ENCODE data around the gene FRAS1.

FRAS1 gene

DNA sequence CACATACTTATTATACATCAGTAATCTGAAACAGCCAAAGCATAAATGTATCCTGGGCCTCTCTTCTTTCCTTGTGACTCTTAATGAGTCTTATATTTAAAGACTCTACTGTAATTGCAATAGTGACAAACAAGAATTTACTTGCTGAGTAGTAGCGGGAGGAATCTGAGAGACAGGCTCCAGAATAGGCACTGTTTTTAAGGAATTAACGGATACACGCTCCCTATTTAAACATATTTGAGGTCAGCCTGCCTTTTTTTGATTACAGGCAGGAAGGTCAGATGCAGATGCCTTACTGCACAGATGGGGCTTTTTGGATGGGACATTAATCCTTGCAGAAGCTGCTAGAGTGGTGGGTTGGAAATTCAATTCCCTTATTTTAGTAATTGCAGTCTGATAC is 298.2 kb downstream of the FRAS1 start:
- TF ChIP-seq, protein P1, sequence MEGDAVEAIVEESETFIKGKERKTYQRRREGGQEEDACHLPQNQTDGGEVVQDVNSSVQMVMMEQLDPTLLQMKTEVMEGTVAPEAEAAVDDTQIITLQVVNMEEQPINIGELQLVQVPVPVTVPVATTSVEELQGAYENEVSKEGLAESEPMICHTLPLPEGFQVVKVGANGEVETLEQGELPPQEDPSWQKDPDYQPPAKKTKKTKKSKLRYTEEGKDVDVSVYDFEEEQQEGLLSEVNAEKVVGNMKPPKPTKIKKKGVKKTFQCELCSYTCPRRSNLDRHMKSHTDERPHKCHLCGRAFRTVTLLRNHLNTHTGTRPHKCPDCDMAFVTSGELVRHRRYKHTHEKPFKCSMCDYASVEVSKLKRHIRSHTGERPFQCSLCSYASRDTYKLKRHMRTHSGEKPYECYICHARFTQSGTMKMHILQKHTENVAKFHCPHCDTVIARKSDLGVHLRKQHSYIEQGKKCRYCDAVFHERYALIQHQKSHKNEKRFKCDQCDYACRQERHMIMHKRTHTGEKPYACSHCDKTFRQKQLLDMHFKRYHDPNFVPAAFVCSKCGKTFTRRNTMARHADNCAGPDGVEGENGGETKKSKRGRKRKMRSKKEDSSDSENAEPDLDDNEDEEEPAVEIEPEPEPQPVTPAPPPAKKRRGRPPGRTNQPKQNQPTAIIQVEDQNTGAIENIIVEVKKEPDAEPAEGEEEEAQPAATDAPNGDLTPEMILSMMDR (IDR thresholded peaks at IDR 0.05; ENCODE audit: low read depth, low read length) = no peak
- no peak overlapping the region for H3K4me3 ChIP-seq (ENCODE audit: low read depth, low read length)

DNA sequence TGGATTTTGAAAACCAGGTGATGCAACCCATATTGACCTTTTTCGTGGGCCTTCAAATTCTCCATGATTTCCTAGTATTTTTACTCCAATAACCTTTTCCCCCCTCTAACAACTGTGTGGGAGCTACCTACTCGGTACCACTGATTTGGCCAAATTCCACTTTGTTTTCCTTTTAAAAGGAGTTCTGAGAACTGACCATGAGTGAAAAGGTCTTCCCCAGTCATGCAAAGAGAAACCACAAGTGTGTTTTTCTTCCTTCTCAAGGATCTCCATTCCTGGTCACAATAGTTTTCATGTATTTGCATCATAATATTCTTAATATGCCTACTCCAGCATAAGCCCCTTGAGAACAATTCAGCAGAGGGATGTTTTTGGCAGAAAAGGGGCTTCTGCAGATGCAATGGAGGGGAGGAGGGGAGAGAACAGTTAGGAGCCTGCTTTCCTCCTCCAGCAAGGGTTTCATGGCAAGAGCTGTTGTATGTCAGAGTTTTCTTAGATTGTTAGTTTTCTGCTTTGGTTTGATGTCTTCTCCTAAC is 299.2 kb downstream of the FRAS1 start:
- H3K4me3 ChIP-seq (ENCODE audit: low read depth, low read length) = no peak overlapping the region
- TF ChIP-seq, protein P1 (IDR thresholded peaks at IDR 0.05; ENCODE audit: low read depth, low read length) = no peak

DNA sequence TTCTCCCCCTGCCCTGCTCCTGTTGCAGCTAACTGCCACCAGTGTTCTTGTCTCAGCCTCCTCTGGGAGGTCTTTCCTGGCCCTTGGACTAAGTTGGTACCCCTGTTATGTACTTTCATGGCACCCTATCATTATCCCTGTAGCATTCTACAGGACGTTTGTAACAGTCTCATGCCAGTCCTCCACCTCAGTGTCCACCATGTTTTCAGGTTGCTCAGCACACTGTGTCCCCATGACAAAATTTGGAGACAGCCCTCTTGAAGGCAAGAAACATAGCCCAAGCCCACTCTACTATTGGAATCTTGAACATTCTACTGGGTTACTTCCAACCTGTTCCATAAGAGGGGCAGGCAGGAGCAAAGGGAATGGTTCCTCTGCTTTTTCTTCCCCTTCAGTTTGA is 300.0 kb downstream of the FRAS1 start:
- no peak overlapping the region for H3K4me3 ChIP-seq (ENCODE audit: low read depth, low read length)
- TF ChIP-seq, protein P1 (IDR thresholded peaks at IDR 0.05; ENCODE audit: low read depth, low read length) = no peak

DNA sequence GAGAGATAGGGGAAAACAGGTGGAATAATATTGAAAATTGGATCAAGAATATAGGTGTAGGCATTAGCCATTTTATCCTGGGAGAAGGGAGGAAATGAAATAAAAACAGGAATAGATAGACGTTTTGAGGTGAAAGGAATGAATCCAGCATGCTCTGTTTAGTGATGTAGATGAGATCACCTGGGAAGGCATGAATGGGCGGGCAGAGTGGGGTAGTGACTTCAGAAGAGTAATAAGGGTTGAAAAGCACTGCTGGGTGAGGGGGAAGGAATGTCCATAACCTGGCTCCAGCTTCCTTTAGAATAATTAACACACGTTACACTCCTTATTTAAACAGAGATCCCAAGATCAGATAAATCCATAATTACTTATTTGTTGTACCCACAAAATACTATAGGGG is 303.3 kb downstream of the FRAS1 start:
- H3K4me3 ChIP-seq (ENCODE audit: low read depth, low read length) = no peak overlapping the region
- TF ChIP-seq, protein P1 (IDR thresholded peaks at IDR 0.05; ENCODE audit: low read depth, low read length) = no peak

DNA sequence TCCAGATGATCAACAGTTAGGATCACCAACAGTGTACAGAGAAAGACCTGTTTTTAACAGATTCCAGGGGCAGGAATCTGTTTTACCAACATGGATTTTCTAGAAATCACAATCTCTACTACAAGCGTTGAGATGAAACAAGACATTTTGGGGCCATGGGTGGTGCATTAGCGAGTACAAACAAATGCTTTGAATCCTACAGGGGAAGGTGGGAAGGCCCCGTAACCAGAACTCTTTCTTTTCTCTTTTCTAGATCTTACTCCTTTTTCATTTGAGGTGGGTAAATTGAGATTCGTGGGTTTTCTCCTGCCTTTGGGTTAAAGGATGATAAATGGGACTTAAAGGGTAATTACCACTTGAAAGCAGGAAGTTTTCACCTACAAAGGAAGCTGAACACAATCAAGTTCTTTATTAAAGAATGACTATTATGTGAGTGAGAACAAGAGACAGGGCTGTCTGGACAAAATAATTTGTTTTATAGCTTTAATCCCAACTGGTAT is 304.5 kb downstream of the FRAS1 start:
- TF ChIP-seq, protein P1 (IDR thresholded peaks at IDR 0.05; ENCODE audit: low read depth, low read length) = no peak

DNA sequence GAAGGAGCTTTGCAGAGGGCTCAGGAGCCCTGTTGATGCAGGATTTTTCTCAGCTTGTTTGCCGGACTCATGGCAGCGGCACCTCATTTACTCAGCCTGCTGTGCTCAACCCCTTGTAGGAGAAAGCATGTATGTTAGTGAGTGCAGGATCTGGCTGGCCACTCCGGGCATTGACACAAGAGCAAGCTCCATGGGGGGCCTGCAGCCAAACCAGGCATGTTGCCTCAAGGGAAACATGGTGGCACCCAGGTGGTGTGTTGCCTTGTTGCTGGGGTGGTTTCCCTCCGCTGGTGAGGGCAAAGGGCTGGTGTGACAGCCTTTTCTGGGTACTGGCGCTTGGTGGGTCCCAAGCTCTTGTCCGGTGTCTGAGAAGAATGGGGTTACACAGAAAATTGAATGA is 305.2 kb downstream of the FRAS1 start:
- no peak overlapping the region for H3K4me3 ChIP-seq (ENCODE audit: low read depth, low read length)
- TF ChIP-seq, protein P1 (IDR thresholded peaks at IDR 0.05; ENCODE audit: low read depth, low read length) = no peak

More for the DNA sequence above, 304.5 kb downstream of the FRAS1 start:
- H3K4me3 ChIP-seq (ENCODE audit: low read depth, low read length) = no peak overlapping the region

DNA sequence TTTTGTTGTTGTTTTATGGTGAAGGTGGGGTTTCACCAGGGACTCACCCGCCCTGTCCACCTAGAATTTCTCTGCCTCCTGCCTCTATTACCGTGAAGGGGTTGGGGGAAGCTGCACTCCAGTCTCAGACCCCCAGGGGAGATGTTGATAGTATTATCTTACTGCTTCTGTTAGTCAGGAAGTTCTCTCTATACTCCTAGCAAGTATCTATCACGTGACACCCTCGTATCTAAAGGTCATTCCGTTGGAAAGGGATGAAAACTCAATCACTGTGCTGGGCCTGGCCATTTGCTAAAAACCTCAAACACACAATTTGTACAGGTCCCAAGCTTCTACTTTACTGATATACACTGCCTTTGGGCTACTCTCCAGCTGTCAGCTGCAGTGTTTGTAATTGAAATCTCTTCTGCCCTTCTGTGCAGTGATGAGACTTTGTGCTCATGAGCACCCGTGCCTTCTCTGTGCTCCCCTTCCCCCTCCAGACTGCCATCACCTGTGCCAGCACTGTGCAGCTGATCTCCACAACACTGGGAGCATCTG is 306.0 kb downstream of the FRAS1 start:
- TF ChIP-seq, protein P1 (IDR thresholded peaks at IDR 0.05; ENCODE audit: low read depth, low read length) = no peak
- no peak overlapping the region for H3K4me3 ChIP-seq (ENCODE audit: low read depth, low read length)
